HCT116 (cell line): ENCODE measurements around the gene MAPK8IP3. TPM values are rescaled to one million over a fixed set of nuclear protein-coding genes. Genes with fewer than 3 reads are reported as not detected.

Experiments used
- ATAC-seq: fragments of 200-7000 bp; cut with Tn5 transposase; 2 replicates; pipeline ENCODE4 v1.9.1; 2020; ENCODE audit warnings: mild to moderate bottlenecking, moderate library complexity
- BruUV-seq: library from RNA; stranded (reverse); fragments of 400-500 nt; replicated peaks from 2 replicates; lab custom pipeline; 2021; lab: Mats Ljungman, UMichigan
- CTCF ChIA-PET: fragments of 300-600 bp; sonication (Branson Sonifier 250); formaldehyde crosslinking; loops from one replicate; lab custom pipeline; 2021; ENCODE audit warnings: antibody characterized with exemption; lab: Charles Lee
- POLR2A ChIA-PET: fragments of 300-600, 350-600 bp; sonication (Branson Sonifier 250); formaldehyde crosslinking; loops from one replicate; lab custom pipeline; 2021; ENCODE audit warnings: antibody characterized with exemption; lab: Charles Lee
- RAD21 ChIA-PET, 2 experiments: fragments of 300-600 bp; sonication (Branson Sonifier 250); formaldehyde crosslinking; loops; one replicate each; lab custom pipeline; 2023; ENCODE audit warnings: low total read pairs in 2 of 2; ENCODE audit not compliant: uncharacterized antibody in 2 of 2, unreplicated experiment in 2 of 2, low non-redundant PET in 1 of 2; lab: Charles Lee
- DNase-seq: peaks from one replicate; pipeline ENCODE4 v3.0.0-alpha.2; 2010; ENCODE audit warnings: low read depth, low spot score
- H2AFZ ChIP-seq: fragments of 200-600 bp; shearing (Covaris generic), sonication (generic); 2 replicates; pipeline ENCODE4 v1.6.1; 2017; ENCODE audit warnings: low read depth, mixed run types, mixed read lengths, antibody characterized with exemption, low read length; ENCODE audit not compliant: poor library complexity, severe bottlenecking
- H3K27ac ChIP-seq: 2 replicates; pipeline ENCODE4 v1.5.1; 2012; ENCODE audit warnings: low read depth, low read length
- H3K27me3 ChIP-seq: fragments of 200-600 bp; sonication (generic); 2 replicates; pipeline ENCODE4 v1.6.1; 2016; ENCODE audit warnings: mixed run types, low read length, mixed read lengths; ENCODE audit not compliant: insufficient read depth
- H3K36me3 ChIP-seq, 2 experiments: fragments of 200-500 bp in 1 of 2; fragments of 200-600 bp in 1 of 2; sonication (Bioruptor generic) in 1 of 2; sonication (generic) in 1 of 2; 2 replicates each; pipeline versions ENCODE4 v1.5.1 to v1.6.1; 2014 to 2016; ENCODE audit warnings: low read length in 2 of 2, inconsistent platforms in 1 of 2, mixed read lengths in 1 of 2, mixed run types in 1 of 2; ENCODE audit not compliant: insufficient read depth in 2 of 2, control insufficient read depth in 1 of 2
- H3K4me1 ChIP-seq, 2 experiments: fragments of 200-600 bp in 1 of 2; sonication (generic) in 1 of 2; 2 replicates each; pipeline versions ENCODE4 v1.5.1 to v1.6.1; 2012 to 2017; ENCODE audit warnings: low read length in 2 of 2, inconsistent platforms in 1 of 2, mild to moderate bottlenecking in 1 of 2, mixed read lengths in 1 of 2, mixed run types in 1 of 2, moderate library complexity in 1 of 2; ENCODE audit not compliant: insufficient read depth in 2 of 2, control insufficient read depth in 1 of 2
- H3K4me2 ChIP-seq: fragments of 200-600 bp; sonication (generic); 2 replicates; pipeline ENCODE4 v1.6.1; 2017; ENCODE audit warnings: mixed run types, low read length, mixed read lengths
- H3K4me3 ChIP-seq, 2 experiments: fragments of 200-600 bp in 1 of 2; sonication (generic) in 1 of 2; replicated peaks in 1 of 2; 2 replicates each; pipeline ENCODE4 v1.5.1; 2011 to 2016; ENCODE audit warnings: low read length in 2 of 2, control low read depth in 1 of 2, low read depth in 1 of 2, mild to moderate bottlenecking in 1 of 2, mixed read lengths in 1 of 2, mixed run types in 1 of 2
- H3K79me2 ChIP-seq: fragments of 200-600 bp; sonication (generic); 2 replicates; pipeline ENCODE4 v1.6.1; 2017; ENCODE audit warnings: mild to moderate bottlenecking, mixed run types, low read length, moderate library complexity, mixed read lengths; ENCODE audit not compliant: insufficient read depth
- H3K9ac ChIP-seq: fragments of 200-600 bp; sonication (generic); 2 replicates; pipeline ENCODE4 v1.6.1; 2016; ENCODE audit warnings: low read length, mixed read lengths
- H3K9me2 ChIP-seq: fragments of 200-600 bp; sonication (generic), shearing (Covaris generic); 2 replicates; pipeline ENCODE4 v1.6.1; 2017; ENCODE audit warnings: mixed run types, mild to moderate bottlenecking, moderate library complexity; ENCODE audit not compliant: insufficient read depth
- H3K9me3 ChIP-seq, 2 experiments: fragments of 200-500 bp in 1 of 2; fragments of 200-600 bp in 1 of 2; sonication (Bioruptor generic) in 1 of 2; sonication (generic) in 1 of 2; 2 replicates each; pipeline ENCODE4 v1.6.1; 2014 to 2017; ENCODE audit warnings: low read length in 2 of 2, mixed read lengths in 2 of 2, inconsistent platforms in 1 of 2, low read depth in 1 of 2, mild to moderate bottlenecking in 1 of 2, mixed run types in 1 of 2, moderate library complexity in 1 of 2; ENCODE audit not compliant: control insufficient read depth in 1 of 2, insufficient read depth in 1 of 2
- H4K20me1 ChIP-seq: fragments of 200-600 bp; sonication (generic), shearing (Covaris generic); 2 replicates; pipeline ENCODE4 v1.6.1; 2017; ENCODE audit warnings: mixed run types, mild to moderate bottlenecking, moderate library complexity; ENCODE audit not compliant: insufficient read depth
- CBX3 ChIP-seq: IDR thresholded peaks from 2 replicates; pipeline ENCODE4 v1.6.1; 2012; ENCODE audit warnings: low read depth
- CEBPB ChIP-seq: IDR thresholded peaks from 2 replicates; pipeline ENCODE4 v1.6.1; 2012; ENCODE audit warnings: low read depth
- EZH2phosphoT487 ChIP-seq: fragments of 200-600 bp; IDR thresholded peaks from 2 replicates; pipeline ENCODE4 v1.6.1; 2018; ENCODE audit warnings: antibody characterized with exemption, borderline replicate concordance
- FOSL1 ChIP-seq: IDR thresholded peaks from 2 replicates; pipeline ENCODE4 v1.6.1; 2012; ENCODE audit warnings: low read depth
- JUND ChIP-seq: IDR thresholded peaks from 2 replicates; pipeline ENCODE4 v1.6.1; 2012
- POLR2AphosphoS5 ChIP-seq: IDR thresholded peaks from 2 replicates; pipeline ENCODE4 v1.6.1; 2011; ENCODE audit warnings: mild to moderate bottlenecking, low read depth, low read length, moderate library complexity
- RAD21 ChIP-seq: IDR thresholded peaks from 2 replicates; pipeline ENCODE4 v1.6.1; 2012; ENCODE audit warnings: low read depth, mild to moderate bottlenecking
- SIN3A ChIP-seq: IDR thresholded peaks from 2 replicates; pipeline ENCODE4 v1.6.1; 2012; ENCODE audit warnings: low read depth
- TCF7L2 ChIP-seq: IDR thresholded peaks from 2 replicates; pipeline ENCODE4 v1.7.0; 2011; ENCODE audit warnings: borderline replicate concordance, inconsistent platforms; ENCODE audit not compliant: insufficient read depth, insufficient read length; ENCODE audit errors: extremely low read depth
- YY1 ChIP-seq: IDR thresholded peaks from 2 replicates; pipeline ENCODE4 v1.6.1; 2011; ENCODE audit warnings: low read length, low read depth, moderate library complexity, mild to moderate bottlenecking; ENCODE audit not compliant: insufficient replicate concordance; ENCODE audit errors: extremely low read depth
- ZFX ChIP-seq: fragments of 450-650 bp; IDR thresholded peaks from 2 replicates; pipeline ENCODE4 v1.6.1; 2017
- ZNF274 ChIP-seq: fragments of 200-500 bp; sonication (Bioruptor generic); IDR thresholded peaks from 2 replicates; pipeline ENCODE4 v1.6.1; 2014; ENCODE audit warnings: mild to moderate bottlenecking, low read depth, low read length, inconsistent platforms
- intact Hi-C: fragments of 100-400 bp; cut with micrococcal nuclease; formaldehyde crosslinking; loops from 2 replicates; pipeline ENCODE4 v1.10.0; 2022
- total RNA-seq: library from RNA; stranded (reverse); gene quantifications from one replicate; pipeline ENCODE4 v1.2.1, GENCODE V29; 2021; ENCODE audit not compliant: unreplicated experiment
- TF ChIP-seq, protein P1 (sequence below): IDR thresholded peaks from 2 replicates; pipeline ENCODE4 v1.6.1; 2012
- TF ChIP-seq, protein P2 (sequence below): IDR thresholded peaks from 2 replicates; pipeline ENCODE4 v1.6.1; 2012
- TF ChIP-seq, protein P3 (sequence below): IDR thresholded peaks from 2 replicates; pipeline ENCODE4 v1.6.1; 2012; ENCODE audit warnings: low read depth
- TF ChIP-seq, protein P4 (sequence below): IDR thresholded peaks from 2 replicates; pipeline ENCODE4 v1.6.1; 2011; ENCODE audit warnings: mild to moderate bottlenecking, low read length, moderate library complexity; ENCODE audit not compliant: insufficient replicate concordance; ENCODE audit errors: extremely low read depth

MAPK8IP3 gene
- total RNA-seq, 1 experiment from 2014 or later: 75.3 TPM

DNA sequence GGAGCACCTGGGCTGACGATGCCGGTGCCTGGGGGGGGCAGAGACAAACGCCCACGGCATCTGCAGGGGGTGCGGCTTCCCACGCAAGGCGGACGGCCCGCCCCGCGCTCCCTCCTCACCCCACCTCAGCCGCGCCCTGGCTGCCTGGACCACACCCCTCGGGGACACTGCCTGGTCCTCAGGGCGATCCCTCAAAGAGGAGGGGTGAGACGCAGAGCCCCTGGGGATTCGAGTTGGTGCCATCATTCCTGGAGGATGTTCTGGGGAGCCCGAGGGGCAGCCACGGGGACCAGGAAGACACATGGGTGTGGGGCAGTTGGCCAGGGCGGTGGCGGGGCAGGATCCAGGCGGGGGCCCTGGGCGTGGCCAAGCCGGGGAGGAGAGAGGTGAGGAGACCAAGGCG, 83.6 kb downstream of the MAPK8IP3 start:
- DNase-seq (no peak), ATAC-seq (no peak)
- CTCF ChIA-PET: no interaction called here
- Histone ChIP-seq H3K36me3 (no peaks in the 10 kb centered on the region; a peak in 2 of 4 replicates), H2AFZ (no peak overlapping the region), H3K27me3 (no peaks in the 10 kb centered on the region), H3K9me3 (no peaks in the 10 kb centered on the region), H4K20me1 (no peaks in the 10 kb centered on the region), H3K4me3 (no peak overlapping the region), H3K79me2 (peaks cover 30% of the 10 kb centered on the region), H3K9me2 (no peaks in the 10 kb centered on the region), H3K4me1 (no peaks in the 10 kb centered on the region), H3K9ac (no peak overlapping the region), H3K4me2 (no peak overlapping the region), H3K27ac (no peak overlapping the region)
- BruUV-seq: no TSS peak
- intact Hi-C loops: no loop called here
- RAD21 ChIA-PET: no interaction called here
- TF ChIP-seq CEBPB (no peak), FOSL1 (no peak), YY1 (no peak), ZNF274 (no peak), RAD21 (no peak)
- TF ChIP-seq, protein P1, sequence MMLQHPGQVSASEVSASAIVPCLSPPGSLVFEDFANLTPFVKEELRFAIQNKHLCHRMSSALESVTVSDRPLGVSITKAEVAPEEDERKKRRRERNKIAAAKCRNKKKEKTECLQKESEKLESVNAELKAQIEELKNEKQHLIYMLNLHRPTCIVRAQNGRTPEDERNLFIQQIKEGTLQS: no peak
- POLR2A ChIA-PET: no interaction called here

DNA sequence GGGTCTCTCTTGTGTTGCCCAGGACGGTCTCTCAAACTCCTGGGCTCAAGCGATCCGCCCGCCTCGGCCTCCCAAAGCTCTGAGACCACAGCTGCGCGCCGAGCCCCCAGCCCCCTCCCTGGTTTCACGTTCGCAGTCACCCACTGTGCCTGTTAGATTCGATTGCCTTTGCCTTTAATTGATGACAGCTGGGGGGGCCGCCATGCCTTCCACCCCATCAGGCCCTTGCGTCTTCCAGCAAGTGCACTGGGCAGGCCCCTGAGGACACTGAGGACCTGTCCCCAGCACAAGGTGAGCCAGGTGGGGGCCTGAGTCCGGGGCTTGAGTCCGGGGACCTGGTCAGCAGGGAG, 84.2 kb downstream of the MAPK8IP3 start:
- no peaks in the 10 kb centered on the region; a peak in 2 of 4 replicates for H3K36me3 ChIP-seq
- no TSS peak for BruUV-seq
- intact Hi-C loops: no loop called here
- TF ChIP-seq, protein P2, sequence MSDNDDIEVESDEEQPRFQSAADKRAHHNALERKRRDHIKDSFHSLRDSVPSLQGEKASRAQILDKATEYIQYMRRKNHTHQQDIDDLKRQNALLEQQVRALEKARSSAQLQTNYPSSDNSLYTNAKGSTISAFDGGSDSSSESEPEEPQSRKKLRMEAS: no peak
- TF ChIP-seq POLR2AphosphoS5: no peak
- no peak for TF ChIP-seq RAD21
- TF ChIP-seq JUND: no peak
- no peak for TF ChIP-seq SIN3A
- no peak for TF ChIP-seq ZNF274
- no peak for TF ChIP-seq CBX3
- TF ChIP-seq YY1: no peak
- TF ChIP-seq TCF7L2: no peak
- TF ChIP-seq, protein P3, sequence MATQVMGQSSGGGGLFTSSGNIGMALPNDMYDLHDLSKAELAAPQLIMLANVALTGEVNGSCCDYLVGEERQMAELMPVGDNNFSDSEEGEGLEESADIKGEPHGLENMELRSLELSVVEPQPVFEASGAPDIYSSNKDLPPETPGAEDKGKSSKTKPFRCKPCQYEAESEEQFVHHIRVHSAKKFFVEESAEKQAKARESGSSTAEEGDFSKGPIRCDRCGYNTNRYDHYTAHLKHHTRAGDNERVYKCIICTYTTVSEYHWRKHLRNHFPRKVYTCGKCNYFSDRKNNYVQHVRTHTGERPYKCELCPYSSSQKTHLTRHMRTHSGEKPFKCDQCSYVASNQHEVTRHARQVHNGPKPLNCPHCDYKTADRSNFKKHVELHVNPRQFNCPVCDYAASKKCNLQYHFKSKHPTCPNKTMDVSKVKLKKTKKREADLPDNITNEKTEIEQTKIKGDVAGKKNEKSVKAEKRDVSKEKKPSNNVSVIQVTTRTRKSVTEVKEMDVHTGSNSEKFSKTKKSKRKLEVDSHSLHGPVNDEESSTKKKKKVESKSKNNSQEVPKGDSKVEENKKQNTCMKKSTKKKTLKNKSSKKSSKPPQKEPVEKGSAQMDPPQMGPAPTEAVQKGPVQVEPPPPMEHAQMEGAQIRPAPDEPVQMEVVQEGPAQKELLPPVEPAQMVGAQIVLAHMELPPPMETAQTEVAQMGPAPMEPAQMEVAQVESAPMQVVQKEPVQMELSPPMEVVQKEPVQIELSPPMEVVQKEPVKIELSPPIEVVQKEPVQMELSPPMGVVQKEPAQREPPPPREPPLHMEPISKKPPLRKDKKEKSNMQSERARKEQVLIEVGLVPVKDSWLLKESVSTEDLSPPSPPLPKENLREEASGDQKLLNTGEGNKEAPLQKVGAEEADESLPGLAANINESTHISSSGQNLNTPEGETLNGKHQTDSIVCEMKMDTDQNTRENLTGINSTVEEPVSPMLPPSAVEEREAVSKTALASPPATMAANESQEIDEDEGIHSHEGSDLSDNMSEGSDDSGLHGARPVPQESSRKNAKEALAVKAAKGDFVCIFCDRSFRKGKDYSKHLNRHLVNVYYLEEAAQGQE: no peak
- no peak for TF ChIP-seq ZFX
- no peak for TF ChIP-seq CEBPB
- TF ChIP-seq EZH2phosphoT487: no peak
- TF ChIP-seq, protein P4, sequence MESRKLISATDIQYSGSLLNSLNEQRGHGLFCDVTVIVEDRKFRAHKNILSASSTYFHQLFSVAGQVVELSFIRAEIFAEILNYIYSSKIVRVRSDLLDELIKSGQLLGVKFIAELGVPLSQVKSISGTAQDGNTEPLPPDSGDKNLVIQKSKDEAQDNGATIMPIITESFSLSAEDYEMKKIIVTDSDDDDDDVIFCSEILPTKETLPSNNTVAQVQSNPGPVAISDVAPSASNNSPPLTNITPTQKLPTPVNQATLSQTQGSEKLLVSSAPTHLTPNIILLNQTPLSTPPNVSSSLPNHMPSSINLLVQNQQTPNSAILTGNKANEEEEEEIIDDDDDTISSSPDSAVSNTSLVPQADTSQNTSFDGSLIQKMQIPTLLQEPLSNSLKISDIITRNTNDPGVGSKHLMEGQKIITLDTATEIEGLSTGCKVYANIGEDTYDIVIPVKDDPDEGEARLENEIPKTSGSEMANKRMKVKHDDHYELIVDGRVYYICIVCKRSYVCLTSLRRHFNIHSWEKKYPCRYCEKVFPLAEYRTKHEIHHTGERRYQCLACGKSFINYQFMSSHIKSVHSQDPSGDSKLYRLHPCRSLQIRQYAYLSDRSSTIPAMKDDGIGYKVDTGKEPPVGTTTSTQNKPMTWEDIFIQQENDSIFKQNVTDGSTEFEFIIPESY: no peak

More for the DNA sequence above, 84.2 kb downstream of the MAPK8IP3 start:
- H3K4me3 ChIP-seq: no peak overlapping the region
- ATAC-seq: no peak
- no peaks in the 10 kb centered on the region for H3K9me2 ChIP-seq
- no peak overlapping the region for H3K27ac ChIP-seq
- H3K79me2 ChIP-seq: peaks cover 24% of the 10 kb centered on the region
- H4K20me1 ChIP-seq: no peaks in the 10 kb centered on the region
- H3K9me3 ChIP-seq: no peaks in the 10 kb centered on the region
- POLR2A ChIA-PET: no interaction called here
- H3K4me2 ChIP-seq: no peak overlapping the region
- no peak overlapping the region for H3K9ac ChIP-seq
- H3K4me1 ChIP-seq: no peaks in the 10 kb centered on the region
- CTCF ChIA-PET: no interaction called here
- RAD21 ChIA-PET: no interaction called here
- DNase-seq: no peak
- H3K27me3 ChIP-seq: no peaks in the 10 kb centered on the region
- H2AFZ ChIP-seq: no peak overlapping the region
